Nucleus accumbens (tissue), 56 donors: Measurements from ENCODE around the gene ST6GALNAC1.
"Not testable (repeated sequence)": the region's sequence is repeated elsewhere in the genome, so short reads cannot be mapped to it uniquely, and the experiment has no call there.

Experiments used
- DNase-seq, 56 donors: peaks; one replicate each; lab custom pipeline; 2025; lab: John Stamatoyannopoulos, UW

ST6GALNAC1 gene

DNA sequence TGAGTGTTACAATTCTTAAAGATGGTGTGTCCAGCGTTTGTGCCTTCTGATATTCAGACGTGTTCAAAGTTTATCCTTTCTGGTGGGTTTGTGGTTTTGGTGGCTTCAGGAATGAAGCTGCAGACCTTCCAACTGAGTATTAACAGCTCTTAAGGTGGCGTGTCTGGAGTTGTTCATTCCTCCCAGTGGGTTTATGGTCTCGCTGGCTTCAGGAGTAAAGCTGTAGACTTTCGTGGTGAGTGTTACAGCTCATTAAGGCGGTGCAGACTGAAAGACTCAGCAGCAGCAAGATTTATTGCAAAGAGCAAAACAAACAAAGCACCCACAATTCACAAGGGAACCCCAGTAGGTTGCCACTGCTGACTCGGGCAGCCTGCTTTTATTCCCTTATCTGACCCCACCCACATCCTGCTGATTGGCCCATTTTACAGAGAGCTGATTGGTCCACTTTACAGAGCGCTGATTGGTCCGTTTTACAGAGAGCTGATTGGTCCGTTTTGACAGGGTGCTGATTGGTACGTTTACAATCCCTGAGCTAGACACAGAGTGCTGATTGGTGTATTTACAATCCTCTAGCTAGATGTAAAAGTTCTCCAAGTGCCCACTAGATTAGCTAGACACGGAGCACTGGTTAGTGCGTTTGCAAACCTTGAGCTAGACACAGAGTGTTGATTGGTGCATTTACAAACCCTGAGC lies 29.3 kb downstream of the ST6GALNAC1 start:
- not testable (repeated sequence) for DNase-seq

DNA sequence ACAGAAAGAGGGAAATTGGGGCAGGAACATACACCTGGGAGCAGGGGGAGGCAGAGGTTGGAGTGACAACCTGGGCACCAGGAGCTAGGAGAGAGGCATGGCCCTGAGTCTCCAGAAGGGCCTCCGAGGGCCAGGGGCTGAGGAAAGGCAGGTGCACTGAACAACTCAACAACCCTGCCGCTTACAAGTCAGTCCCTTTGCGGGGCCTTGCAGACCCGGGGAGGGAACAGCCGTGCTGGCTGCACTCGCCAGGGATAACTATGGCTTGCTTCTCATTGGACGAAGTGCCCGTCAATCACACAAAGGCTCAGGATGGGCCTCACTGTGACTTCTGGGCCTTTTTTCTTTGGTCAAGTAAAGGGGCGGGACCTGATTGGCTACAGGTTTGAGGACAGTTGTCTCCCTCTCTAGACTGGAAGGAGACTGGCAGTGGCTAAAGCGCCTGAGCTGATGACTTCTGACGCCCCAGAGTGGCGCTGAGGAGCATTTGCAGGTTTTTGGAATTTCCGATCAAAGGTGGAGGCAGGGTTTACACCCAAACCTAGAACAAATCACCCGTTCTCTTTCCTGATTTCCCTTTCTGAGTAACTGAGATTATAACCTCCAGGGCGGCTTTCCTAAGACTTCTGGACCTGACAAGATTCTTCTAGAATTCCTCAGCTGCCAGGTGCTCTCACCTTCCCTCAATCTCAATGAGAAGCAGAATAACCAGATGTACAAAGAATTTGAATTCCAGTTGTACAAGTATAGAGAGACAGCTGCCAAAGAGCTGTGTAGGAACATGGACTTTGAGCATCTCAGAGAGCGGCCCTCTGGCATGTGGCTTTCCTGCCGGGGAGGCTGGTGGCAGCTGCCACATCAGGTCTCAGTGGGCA lies 30.3 kb downstream of the ST6GALNAC1 start:
- DNase-seq = no peak

DNA sequence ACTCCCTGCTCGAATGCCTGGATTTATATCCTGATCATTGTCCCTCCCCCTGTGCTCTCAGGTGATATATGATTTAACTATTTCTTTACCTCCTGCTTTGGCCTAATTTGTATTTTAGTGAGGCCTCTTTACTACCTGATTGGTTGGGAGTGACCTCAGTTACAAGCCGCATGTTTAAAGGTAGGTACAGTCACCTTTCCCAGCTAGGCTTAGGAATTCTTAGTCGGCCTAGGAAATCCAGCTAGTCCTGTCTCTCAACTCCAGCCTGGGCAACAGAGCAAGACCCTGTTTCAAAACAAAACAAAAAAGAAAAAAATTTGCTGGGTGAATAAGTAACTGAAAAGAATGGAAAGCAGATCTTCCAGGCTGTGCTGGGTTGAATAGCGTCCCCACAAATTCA lies 31.1 kb downstream of the ST6GALNAC1 start:
- DNase-seq = no peak

DNA sequence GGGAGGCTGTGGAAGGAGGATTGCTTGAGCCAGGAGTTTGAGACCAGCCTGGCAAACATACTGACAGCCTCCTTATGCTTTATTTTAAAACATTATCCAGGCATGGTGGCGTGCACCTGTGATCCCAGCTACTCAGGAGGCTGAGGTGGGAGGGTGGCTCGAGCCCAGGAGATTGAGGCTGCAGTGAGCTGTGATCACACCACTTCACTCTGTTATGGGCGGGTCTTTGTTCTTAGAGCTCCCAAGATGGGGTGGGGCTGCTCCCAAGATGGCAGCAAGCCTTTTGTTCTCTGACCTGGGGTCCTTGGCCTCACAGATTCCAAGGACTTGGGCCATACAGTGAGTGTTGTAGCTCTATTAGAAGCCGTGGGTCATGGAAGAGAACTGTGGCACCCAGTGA lies 31.8 kb downstream of the ST6GALNAC1 start:
- no peak for DNase-seq

DNA sequence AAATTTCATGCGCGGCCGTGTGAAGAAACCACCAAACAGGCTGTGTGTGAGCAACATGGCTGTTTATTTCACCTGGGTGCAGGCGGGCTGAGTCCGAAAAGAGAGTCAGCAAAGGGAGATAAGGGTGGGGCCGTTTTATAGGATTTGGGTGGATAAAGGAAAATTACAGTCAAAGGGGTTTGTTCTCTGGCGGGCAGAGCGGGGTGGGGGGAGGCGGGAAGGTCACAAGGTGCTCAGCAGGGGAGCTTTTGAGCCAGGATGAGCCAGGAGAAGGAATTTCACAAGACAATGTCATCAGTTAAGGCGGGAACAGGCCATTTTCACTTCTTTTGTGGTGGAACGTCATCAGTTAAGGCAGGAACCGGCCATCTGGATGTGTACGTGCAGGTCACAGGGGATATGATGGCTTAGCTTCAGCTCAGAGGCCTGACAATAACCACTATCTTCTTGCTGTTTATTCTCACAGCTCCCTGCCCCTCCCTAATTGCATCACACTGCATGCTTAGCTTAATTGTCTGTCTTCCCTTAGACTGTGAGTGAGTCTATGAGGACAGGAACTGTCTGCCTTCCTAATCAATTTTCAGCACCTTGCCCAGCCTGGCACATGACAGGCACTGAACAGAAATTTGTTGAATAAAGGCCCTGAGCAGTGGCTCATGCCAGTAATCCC lies 32.3 kb downstream of the ST6GALNAC1 start:
- DNase-seq = not testable (repeated sequence)

DNA sequence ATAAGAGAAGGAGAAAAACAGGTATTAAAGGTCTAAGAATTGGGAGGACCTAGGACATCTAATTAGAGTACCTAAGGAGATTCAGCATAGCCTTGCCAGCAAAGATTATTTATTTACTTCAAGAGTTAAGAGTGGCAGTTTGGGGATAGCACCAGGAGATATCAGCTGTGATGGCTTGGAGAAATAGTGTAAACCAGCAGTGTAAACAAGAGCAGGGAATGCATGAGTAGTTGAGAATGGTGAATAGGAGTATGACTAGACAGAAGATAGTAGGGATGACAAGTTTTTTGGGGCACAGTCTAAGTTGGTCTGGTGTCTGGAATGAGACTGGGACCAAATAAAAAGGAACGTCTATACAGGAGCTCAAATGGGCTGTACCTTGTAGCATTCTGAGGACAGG lies 36.9 kb downstream of the ST6GALNAC1 start:
- DNase-seq = not testable (repeated sequence)

DNA sequence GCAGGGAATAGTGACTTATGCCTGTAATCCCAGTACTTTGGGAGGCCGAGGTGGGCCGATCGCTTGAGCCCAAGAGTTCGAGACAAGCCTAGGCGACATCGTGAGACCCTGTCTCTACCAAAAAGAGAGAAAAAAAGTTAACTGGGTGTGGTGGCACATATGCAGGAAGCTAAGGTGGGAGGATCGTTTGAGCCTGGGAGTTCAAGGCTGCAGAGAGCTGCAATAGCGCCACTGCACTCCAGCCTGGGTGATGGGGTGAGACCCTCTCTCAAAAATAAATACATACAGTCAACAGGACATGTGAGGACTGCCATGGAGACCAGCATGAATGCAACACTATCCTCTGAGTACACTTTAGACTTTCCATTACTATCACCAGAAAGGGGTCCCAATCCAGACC lies 42.5 kb downstream of the ST6GALNAC1 start:
- no peak for DNase-seq

DNA sequence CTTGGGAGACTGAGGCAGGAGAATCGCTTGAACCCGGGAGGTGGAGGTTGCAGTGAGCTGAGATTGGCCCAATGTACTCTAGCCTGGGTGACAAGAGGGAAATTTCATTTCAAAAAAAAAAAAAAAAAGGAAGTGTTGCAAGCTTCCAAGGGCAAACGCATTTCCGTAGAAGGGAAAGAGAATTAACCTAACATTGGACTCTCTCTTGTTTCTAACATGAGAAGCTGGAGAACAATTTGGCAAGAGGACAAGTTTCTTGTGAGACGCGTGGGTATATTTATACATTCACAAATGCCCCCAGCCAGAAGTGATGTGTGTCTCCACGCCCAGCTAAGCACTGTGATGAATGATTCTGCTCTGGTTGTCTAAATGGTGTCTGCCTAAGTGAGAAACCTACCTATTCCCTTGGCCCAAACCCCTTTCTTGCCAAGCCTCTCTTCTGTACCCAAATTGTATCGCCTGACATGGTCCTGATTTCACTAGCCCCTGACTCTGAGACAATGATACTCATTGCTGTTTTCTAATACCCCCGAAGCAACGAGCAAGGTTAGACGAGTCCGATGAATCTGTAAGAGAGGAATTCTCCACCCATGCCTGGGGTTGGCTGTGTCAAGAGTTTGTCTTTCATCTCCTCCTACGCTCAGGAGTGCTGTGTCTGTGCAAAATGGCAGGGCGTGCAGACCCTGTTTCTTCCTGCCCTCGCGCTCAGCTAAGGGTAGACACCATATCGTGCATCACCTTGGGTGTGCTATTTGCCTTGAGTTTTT lies 43.7 kb downstream of the ST6GALNAC1 start:
- no peak for DNase-seq

DNA sequence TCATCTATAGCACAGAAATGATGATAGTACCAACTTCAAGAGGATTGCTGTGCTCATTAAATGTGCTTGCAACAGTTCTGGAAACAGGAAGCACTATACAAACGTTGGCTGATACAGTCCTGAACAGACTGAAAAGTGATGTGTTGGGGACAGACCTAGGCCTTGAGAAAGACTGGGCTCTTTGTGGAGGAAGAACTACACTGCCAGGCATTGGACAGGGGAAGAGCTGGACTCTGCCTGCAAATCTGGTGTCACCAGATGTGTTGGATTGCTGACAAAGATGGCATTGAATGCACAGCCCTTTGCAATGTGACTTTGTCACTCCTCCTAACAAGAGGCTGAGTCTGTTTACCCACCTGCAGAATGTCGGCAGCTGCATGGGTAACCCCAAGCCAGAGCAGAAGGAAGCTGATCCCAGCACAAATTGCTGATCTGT lies 45.5 kb downstream of the ST6GALNAC1 start:
- DNase-seq = peak in 42 of 56 donors; percentile 3 to 74 (median 42)

DNA sequence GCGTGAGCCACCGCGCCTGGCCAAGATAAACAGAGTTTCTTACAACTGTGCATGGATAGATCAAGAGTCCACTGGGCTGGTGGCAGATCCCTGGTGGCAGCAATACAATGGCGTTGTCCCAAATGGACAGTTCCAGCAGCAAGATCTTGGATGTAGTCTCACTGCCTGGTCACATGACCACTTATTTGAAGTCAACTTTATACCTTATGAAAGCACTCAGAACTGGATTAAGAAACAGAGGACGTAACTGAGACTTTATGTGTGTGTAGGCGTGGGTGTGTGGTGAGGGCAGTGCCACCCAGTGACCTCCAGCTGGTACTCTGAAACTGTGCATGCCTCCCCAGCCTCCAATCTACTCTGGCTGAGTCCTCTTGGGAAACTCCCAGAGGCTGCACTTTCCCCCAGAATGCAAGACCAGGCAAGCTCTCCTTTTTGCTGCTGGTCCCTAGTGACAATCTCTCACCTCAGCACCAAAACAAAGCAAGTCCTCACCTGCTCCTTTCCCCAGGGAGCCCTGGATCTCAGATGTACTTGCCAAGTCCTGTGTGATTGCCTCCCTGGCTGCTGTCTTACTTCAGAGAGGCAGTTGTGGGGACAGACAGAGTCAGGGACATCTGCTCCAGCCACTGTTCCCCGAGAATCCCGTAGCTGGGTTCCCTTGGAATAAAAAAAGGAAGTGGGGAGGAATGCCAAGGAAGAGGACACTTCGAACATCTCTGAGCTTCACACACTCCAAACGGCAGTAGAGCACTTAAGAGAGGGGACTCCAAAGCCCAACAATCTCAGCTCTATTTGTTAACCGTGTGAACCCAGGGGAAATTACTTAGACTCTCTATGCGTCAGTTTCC lies 46.2 kb downstream of the ST6GALNAC1 start:
- DNase-seq = no peak

DNA sequence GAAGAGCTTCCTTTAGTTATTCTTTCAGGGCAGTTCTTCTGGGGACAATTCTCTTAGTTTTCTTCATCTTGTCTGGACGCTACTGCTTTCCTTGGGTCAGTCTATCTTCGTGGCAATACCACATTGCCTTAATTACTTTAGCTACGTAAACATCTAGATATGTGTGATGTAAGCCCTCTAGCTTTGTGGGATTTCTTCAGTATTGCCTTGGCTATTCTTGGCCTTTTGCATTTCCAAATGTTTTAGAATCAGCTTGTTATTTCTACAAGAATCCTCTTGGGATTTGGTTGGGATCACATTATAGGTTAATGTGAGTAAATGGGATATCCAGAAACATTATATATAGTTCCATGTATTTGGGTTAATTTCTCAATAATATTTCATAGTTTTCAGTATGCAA lies 48.9 kb downstream of the ST6GALNAC1 start:
- DNase-seq = no peak

DNA sequence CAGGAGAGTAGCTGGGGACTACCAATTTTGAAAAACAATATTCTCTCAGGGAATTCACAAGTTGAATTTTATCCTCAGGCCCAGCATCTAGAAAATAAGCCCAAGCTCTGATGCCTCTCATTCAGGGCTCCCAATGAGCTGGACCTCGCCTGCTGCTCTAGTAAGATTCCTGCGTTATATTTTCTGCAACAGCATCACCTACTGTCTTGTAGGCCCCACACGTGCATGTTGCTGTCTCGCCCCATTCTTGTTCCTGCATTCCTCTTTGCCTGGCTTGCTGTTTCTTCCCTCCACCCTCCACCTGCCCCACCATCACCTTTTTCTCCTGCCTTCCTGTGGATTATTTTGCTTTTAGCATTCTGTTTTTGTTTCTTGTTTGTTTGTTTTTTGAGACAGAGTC lies 49.6 kb downstream of the ST6GALNAC1 start:
- no peak for DNase-seq

DNA sequence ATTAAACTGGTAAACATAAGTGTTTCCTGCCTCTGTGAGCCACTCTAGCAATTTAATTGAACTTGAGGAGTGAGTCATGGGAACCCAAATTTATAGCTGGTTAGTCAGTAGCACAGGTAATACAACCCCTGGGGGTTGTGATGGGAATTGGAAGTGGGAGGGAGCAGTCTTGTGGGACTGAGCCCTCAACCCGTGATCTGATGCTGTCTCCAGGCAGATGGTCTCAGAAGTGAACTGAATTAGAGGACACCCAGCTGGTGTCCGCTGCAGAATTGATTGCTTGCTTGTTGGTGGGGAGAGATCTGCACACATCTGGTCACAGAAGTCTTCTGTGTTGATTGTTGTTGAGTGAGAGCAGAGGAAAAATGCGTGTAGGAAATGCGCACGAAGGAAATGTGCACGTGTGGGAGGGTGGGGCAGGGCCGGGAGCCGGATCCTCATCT lies 50.2 kb downstream of the ST6GALNAC1 start:
- no peak for DNase-seq

DNA sequence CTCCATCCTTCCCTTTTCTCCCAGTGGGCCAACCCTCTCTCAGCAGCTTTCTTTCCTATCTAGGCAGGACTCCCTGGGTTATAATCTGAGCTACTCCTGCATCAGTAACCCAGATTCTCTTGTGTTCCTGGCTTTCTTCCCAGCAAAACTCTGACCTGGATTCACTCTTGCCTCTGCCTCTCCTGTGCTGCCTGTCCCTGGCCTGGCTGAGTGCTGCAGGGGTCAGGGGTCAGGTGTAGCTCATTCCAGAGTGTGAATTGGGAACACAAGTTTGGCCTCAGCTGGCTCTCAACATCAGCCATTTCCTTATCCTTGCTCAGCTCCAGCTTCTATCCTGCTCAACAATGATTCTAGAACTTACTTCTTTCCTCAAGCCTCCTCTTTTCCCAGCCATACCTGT lies 55.4 kb downstream of the ST6GALNAC1 start:
- no peak for DNase-seq

DNA sequence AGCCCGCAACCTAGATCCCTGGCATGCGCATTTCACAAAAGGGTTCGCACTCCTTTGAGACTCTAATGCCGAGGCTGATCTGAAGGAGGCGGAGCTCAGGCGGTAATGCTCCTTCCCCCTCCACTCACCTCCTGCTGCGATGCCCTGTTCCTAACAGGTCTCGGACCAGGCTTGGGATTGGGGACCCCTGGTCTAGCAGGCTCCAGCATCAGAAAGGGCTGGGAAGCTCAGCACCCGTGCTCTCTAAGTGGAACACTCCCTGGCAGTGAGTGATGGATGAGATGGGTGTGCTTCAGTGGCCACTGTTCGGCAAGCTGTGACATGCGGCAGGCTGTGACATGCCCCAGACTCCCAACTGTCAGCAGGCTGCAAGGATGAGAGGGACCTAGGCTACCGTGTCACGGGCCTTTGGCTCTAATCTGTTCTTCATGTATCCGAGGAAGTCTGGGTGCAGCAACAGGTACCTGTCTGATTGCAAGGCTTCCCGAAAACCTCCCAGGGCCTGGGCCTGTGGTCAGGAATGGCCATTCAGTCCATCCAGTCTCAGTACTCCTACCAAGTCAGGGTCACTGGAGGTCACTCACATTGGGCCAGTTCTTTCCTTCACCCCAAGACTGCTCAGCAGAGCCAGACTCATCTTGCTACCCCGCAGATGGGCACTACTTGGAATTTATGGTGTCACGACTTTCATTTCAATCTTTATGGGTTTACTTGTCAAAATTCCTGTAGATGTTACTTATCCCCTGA lies 56.6 kb downstream of the ST6GALNAC1 start:
- no peak for DNase-seq

DNA sequence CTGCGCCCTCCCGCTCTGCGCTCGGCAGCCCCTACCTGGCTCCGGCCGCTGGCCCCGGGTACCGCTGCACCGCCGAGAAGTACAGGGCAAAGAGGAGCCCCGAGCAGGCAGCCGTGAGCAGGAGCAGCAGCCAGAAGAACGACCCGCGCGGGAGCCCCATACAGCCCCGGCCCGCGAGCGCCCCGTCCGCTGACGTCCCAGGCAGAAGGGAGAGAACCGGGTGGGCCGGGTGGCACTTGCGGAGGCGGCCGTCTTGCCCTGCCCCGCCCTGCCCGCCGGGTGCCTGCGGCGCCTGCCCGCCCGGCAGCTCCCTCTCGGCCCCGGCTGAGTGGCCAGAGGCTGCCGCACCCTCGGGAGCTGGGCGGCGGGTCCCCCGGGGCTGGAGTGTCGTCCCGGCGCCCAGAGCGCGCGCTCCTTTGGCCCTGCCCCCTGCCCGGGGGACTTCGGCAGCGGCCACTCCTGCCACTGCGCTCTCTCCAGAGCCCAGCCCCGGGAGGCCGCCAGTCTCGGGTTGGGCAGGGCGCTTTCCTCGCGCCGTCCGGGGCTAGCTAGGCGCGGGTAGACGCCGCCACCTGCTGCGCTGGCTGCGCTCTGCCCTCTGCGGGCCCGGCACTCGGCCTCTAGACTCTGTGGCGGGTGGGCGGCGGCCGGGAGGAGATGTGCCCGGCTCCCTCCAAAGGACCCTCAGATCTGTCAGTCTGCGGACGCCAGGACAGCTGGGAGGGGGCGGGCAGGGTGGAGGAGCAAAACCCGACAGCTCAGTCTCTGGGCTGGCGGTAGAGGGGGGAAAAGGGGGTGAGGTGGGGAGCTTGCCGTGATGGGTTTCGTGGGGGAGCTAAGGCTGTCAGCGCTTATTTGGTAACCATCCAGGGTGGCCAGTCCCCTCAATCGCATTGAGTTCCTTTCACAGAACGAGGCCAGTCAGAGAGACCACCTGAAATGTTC lies 57.6 kb downstream of the ST6GALNAC1 start, which contains the start of gene ST6GALNAC2:
ST6GALNAC2 (minus strand) TSS at position 212 of the 945 bp plus-strand sequence; CDS start at position 160, 52 bp downstream.
- DNase-seq = peak in 13 of 56 donors; percentile 1 to 72 (median 19)

DNA sequence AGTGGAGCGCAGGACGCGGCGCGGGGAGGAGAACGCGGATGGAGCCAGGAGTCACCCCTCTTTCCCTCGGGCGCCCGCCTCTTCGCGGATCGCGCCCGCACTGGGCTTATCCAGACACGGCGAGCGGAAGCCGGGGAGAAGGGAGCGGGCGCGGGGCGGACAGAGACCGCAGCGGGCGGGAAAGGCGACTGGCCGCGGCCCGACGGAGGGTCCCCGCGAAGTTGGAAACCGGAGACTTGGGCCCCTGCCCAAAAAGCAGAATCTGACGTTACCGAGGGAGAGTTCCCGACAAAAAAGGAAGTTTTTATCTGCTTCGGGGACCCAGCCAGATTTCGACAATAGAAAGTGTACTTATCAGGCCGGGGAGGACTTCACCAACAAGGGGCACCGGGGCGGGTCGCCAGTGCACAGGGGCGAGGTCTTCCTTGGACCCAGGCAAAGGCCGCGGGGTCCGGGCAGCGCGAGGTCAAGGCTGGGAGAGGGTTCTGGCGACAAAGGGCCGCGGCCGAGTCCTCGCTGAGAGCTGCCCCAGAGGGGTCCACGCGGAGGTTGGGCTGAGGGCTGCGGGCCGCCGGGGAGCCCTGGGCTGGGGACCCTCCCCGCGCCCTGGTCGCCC lies 58.4 kb downstream of the ST6GALNAC1 start:
- no peak for DNase-seq
